Measurements from ENCODE around the gene HGF.

- TF ChIP-seq CTCF (IDR thresholded peaks at IDR 0.05; ENCODE audit: insufficient read depth, low read length): no peak
- TF ChIP-seq REST (IDR thresholded peaks at IDR 0.05; ENCODE audit: insufficient replicate concordance, low read depth): no peak
Observed at GRCh38 chr7:81687062-81687461, 82.8 kb downstream of the HGF start.

Data from HL-60 (cell line).